Effector memory CD8-positive, alpha-beta T cell (primary cell): ENCODE results near the gene ERCC6L2.

ENCODE experiments used
- ATAC-seq: fragments of 150-1000 bp; cut with Tn5 transposase; replicated peaks from 2 replicates; pipeline ENCODE4 v1.10.0; 2021; ENCODE audit warnings: mild to moderate bottlenecking, moderate library complexity
- DNase-seq, 3 experiments: peaks; one replicate each; pipeline ENCODE4 v3.0.0; 2021
- H3K27ac Mint-ChIP-seq, 2 donors: one replicate each; pipeline ENCODE4 v1.8.0; 2022; ENCODE audit warnings: mild to moderate bottlenecking in 2 of 2, mixed read lengths in 2 of 2, moderate library complexity in 2 of 2
- H3K27me3 Mint-ChIP-seq, 2 donors: one replicate each; pipeline ENCODE4 v1.8.0; 2022; ENCODE audit warnings: mixed read lengths in 2 of 2
- H3K36me3 Mint-ChIP-seq: one replicate; pipeline ENCODE4 v1.8.0; 2022; ENCODE audit warnings: mild to moderate bottlenecking, moderate library complexity, mixed read lengths; ENCODE audit not compliant: insufficient read depth
- H3K4me1 Mint-ChIP-seq, 2 donors: one replicate each; pipeline ENCODE4 v1.8.0; 2022; ENCODE audit warnings: low read depth in 2 of 2, mixed read lengths in 2 of 2
- H3K4me3 Mint-ChIP-seq, 2 donors: one replicate each; pipeline ENCODE4 v1.8.0; 2022; ENCODE audit warnings: mild to moderate bottlenecking in 2 of 2, mixed read lengths in 2 of 2, moderate library complexity in 2 of 2
- H3K9me3 Mint-ChIP-seq, 2 donors: one replicate each; pipeline ENCODE4 v1.8.0; 2022; ENCODE audit warnings: mixed read lengths in 2 of 2

Gene ERCC6L2

DNA sequence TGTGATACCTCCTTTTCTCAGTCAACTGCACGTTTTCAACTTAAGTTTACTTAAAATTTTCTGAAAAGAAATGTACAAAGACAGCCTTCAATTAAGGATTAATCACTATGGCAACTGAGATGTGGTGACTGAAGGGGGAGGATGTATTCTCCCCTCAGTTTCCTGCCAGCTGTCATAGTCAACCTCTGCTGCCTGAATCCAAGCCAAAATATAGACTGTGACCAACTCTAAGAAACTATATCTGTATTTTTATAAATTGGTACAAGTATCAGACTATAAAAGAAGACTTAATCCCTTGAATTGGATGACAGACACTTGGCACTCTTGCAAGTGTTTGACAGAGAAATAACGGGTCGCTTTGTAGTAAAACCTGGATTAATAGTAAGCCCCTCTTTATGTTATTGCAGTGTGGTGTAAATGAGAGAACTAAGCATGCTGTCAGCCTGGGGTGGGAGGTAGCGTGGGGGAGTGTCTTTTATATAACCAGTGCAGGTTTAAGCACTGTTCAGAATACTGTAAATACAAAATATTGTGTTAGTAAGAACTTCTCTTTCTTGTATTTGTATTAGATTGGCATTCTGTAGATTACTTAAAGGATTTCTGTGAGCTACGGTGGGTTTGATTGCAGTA lies 106.4 kb downstream of the ERCC6L2 start:
- Mint-ChIP-seq H3K4me1 (peaks cover 11 to 20% of the 10 kb centered on the region in 2 donors), H3K27me3 (no peaks in the 10 kb centered on the region), H3K4me3 (peak overlapping the region in 1 of 2 donors; percentile 17), H3K9me3 (no peaks in the 10 kb centered on the region), H3K27ac (peak overlapping the region; percentile 88 to 91), H3K36me3 (peaks cover 6% of the 10 kb centered on the region)
- DNase-seq: peak; percentile 6 to 20 (median 7)
- ATAC-seq: peak; percentile 99

DNA sequence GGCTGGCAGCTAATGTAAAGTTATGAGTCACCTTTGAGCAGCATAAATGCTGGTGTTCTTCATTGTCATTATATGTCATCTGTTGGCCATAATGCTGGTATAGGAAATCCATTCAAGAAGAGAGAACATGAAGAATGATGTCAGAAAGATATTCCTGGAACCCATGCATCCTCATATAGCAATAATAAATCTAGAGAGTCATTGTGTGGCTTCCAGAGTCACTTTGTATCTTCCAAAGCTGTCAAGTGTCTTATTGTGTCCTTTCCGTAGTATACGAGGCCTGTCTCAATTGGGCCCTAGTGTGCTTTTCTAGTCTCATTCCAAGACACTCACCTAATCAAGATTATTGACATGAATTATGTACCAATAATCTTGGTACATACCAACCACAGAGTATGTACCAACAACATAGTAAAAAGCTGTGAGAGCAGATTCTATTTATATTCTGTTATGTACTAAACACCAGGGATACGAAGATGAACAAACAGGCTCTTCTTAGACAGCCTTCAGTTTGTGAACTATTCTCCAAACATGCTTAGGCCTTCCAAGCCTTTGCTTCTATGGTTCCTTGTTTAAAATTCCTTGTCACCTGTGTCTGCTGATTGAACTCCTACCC lies 110.1 kb downstream of the ERCC6L2 start:
- H3K9me3 Mint-ChIP-seq: no peaks in the 10 kb centered on the region
- no peak for ATAC-seq
- no peaks in the 10 kb centered on the region for H3K27me3 Mint-ChIP-seq
- H3K27ac Mint-ChIP-seq: peak overlapping the region in 1 of 2 donors; percentile 1
- peaks cover 6% of the 10 kb centered on the region for H3K36me3 Mint-ChIP-seq
- no peak for DNase-seq
- peaks cover 9 to 15% of the 10 kb centered on the region in 2 donors for H3K4me1 Mint-ChIP-seq
- no peak overlapping the region for H3K4me3 Mint-ChIP-seq

DNA sequence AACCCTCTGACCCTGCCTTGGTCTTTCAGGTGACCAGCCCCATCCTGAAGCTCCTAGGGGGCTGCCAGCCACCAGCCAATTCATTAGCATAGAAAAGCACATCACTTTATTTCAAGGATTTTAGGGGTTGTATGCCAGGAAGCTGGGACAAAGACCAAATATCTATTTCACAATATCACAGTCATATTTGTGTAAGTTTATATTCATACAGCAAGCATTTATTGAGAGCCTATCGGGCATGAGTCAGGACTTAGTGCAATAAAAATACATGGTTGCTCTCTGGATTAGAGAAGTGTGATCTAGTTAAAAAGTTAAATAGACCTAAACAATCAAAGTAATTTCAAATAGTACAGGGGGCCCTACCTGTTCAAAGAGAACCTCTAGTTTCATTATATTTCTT lies 113.8 kb downstream of the ERCC6L2 start:
- H3K9me3 Mint-ChIP-seq: no peaks in the 10 kb centered on the region
- no peaks in the 10 kb centered on the region for H3K4me1 Mint-ChIP-seq
- ATAC-seq (no peak), DNase-seq (no peak)
- no peak overlapping the region for H3K4me3 Mint-ChIP-seq
- H3K27ac Mint-ChIP-seq: no peak overlapping the region
- no peaks in the 10 kb centered on the region for H3K36me3 Mint-ChIP-seq
- H3K27me3 Mint-ChIP-seq: no peaks in the 10 kb centered on the region

DNA sequence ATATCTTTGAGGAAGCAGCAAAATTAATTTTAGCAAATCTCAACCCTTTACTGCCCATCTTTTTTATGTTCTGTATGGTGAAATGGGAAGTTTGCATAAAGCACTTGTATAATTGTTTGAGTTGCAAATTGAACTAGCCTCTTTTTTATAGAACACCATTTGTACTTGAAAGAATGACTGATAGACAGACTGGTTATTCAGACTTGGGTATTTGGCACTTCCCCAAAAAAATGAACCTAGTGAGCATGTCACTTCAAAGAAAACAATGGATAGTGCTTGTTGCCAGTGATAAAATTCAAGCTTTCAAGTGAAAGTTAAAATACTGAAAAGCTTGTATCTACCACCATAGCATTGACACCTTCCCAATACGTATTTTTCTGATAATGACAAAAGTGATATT lies 115.8 kb downstream of the ERCC6L2 start:
- Mint-ChIP-seq H3K4me3 (no peak overlapping the region), H3K27ac (no peak overlapping the region), H3K4me1 (peaks cover 0 to 4% of the 10 kb centered on the region in 2 donors), H3K9me3 (no peaks in the 10 kb centered on the region), H3K27me3 (no peaks in the 10 kb centered on the region), H3K36me3 (peaks cover 5% of the 10 kb centered on the region)
- ATAC-seq (no peak), DNase-seq (no peak)

DNA sequence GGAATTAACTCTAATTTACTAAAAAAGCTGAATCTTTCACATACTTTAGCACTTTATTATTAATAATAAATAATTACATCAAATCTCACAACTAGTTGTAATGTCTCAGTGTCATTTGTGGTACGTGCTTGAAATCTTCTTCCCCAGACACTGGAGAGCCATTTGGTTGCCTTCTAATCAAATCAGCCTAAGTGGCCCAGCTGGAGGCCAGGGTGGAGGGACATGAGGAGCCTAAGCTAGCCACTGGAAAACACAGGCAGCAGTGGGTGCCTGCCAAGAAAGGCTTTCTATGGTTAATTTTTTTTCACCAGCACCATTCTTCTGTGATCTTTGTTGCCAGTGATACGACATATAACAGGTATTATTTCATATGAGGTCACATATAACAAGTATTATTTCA lies 117.0 kb downstream of the ERCC6L2 start:
- ATAC-seq: no peak
- no peak overlapping the region for H3K4me3 Mint-ChIP-seq
- peaks cover 0 to 4% of the 10 kb centered on the region in 2 donors for H3K4me1 Mint-ChIP-seq
- peaks cover 5% of the 10 kb centered on the region for H3K36me3 Mint-ChIP-seq
- H3K27ac Mint-ChIP-seq: peak overlapping the region in 1 of 2 donors; percentile 65
- no peak for DNase-seq
- no peaks in the 10 kb centered on the region for H3K9me3 Mint-ChIP-seq
- no peaks in the 10 kb centered on the region for H3K27me3 Mint-ChIP-seq

DNA sequence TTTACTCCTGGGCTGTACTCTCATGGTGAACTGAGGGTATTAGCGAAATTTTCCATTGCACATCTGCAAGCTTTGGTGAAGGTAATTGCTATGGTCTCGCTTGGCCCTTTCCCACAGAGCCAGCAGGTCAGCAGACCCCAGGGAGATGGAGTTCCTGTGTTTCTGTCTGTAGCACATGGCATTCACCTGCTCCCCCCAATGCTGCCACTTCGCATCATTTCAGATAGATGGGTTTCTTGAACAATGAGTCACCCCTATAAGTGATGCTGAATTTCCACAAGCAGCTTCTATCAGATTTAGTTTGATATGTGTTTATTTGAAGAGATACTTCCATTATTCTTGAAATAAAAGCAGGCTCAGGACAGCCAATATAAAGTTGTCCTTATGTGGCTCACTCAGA lies 117.8 kb downstream of the ERCC6L2 start:
- Mint-ChIP-seq H3K27me3 (no peaks in the 10 kb centered on the region), H3K36me3 (peaks cover 5% of the 10 kb centered on the region), H3K4me3 (no peak overlapping the region), H3K27ac (no peak overlapping the region), H3K9me3 (no peaks in the 10 kb centered on the region), H3K4me1 (peaks cover 0 to 4% of the 10 kb centered on the region in 2 donors)
- no peak for DNase-seq
- no peak for ATAC-seq

DNA sequence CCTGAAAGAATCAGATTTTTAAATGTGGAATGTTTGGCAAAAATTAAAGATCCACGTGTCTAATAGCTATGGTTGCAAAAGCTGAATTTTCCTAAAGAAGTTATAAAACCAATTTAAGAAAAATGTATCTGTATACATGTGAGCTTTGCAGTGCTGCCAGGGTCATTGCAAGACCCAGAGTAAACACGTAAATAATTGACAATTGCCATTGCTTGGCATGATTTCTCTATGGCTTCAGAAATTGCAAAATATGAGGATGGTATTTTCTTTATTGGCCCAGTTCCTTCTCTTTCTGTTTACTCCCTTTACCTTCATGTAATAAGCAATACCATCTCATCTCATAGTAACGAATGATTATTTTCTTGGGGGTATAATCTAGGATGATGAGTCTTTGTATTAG lies 123.9 kb downstream of the ERCC6L2 start:
- Mint-ChIP-seq H3K9me3 (no peaks in the 10 kb centered on the region), H3K4me1 (peaks cover 0 to 6% of the 10 kb centered on the region in 2 donors), H3K27ac (peak overlapping the region in 1 of 2 donors; percentile 16), H3K4me3 (no peak overlapping the region), H3K27me3 (no peaks in the 10 kb centered on the region), H3K36me3 (peaks cover 5% of the 10 kb centered on the region)
- no peak for ATAC-seq
- no peak for DNase-seq

DNA sequence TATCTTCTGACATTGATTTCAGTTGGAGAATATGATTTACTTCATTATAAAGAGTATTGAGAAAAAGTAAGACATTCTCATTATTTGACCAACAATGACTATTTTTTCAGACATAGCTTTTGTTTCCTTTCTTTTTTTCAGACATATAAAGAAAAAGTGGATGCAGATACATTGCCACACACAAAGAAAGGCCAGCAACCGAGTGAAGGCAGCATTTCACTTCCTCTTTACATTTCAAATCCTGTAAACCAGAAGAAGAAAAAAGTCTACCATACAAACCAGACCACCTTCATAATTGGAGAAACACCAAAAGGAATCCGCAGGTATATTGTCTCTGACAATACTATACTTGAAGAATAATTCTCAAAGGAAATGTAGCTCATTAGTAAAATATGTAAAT lies 128.9 kb downstream of the ERCC6L2 start:
- no peaks in the 10 kb centered on the region for H3K9me3 Mint-ChIP-seq
- H3K4me1 Mint-ChIP-seq: peaks cover 12 to 15% of the 10 kb centered on the region in 2 donors
- H3K27me3 Mint-ChIP-seq: no peaks in the 10 kb centered on the region
- H3K36me3 Mint-ChIP-seq: peaks cover 6% of the 10 kb centered on the region
- no peak for ATAC-seq
- no peak overlapping the region for H3K4me3 Mint-ChIP-seq
- no peak overlapping the region for H3K27ac Mint-ChIP-seq
- DNase-seq: no peak

DNA sequence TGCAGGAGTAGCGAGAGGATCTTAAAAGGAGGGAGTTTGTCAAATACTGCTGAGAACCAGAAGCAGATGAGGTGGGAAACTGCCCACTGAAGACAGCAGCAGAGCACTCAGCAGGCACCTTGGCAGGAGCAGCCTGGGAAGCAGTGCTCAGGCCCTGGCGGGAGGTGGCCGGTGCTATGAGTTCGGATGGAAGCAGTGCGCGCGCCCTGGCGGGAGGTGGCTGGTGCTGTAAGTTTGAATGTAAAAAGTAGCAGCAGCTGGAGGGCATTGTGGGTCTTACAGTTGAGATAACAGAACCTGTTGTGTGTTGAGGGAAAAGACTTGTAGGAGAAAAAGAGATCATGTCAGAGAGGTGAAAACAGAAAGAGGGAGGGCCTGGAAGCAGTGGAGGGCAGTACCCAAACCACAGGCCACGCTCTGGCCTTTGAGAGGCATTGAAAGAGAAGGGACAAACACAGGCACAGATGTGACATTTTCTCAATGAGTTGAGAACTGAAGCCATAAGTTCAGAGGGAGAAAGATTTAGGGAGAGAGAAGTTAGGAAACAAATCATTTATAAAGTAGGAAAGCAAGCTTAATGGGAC lies 130.9 kb downstream of the ERCC6L2 start:
- no peaks in the 10 kb centered on the region for H3K9me3 Mint-ChIP-seq
- peaks cover 13% of the 10 kb centered on the region for H3K36me3 Mint-ChIP-seq

DNA sequence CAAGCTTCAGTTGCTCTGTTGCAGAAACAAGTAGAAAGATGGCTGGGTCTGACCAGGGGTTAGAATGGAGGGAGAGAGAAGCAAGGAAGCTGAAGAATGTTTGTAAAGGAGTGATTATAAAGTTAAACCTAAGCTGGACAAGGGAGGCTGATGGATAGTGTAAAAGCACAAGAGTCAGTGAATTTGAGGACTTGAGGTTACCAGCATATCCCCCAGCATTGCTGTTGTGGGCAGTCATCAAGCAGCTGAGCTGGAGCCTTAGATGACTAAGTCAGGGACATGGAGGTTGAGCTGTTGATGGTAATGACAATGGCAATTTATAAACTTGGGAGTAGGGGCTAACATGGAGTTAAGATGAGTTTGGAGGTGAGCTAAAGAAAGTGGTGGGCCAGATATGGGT lies 131.5 kb downstream of the ERCC6L2 start:
- H3K27ac Mint-ChIP-seq: no peak overlapping the region
- peaks cover 13% of the 10 kb centered on the region for H3K36me3 Mint-ChIP-seq
- no peak overlapping the region for H3K4me3 Mint-ChIP-seq
- ATAC-seq (no peak), DNase-seq (no peak)
- H3K4me1 Mint-ChIP-seq: peaks cover 28 to 30% of the 10 kb centered on the region in 2 donors
- no peaks in the 10 kb centered on the region for H3K9me3 Mint-ChIP-seq
- no peaks in the 10 kb centered on the region for H3K27me3 Mint-ChIP-seq

More for the DNA sequence above, 130.9 kb downstream of the ERCC6L2 start:
- Mint-ChIP-seq H3K4me3 (no peak overlapping the region), H3K4me1 (peaks cover 28% of the 10 kb centered on the region in 2 donors), H3K27ac (no peak overlapping the region), H3K27me3 (no peaks in the 10 kb centered on the region)
- DNase-seq (no peak), ATAC-seq (no peak)

DNA sequence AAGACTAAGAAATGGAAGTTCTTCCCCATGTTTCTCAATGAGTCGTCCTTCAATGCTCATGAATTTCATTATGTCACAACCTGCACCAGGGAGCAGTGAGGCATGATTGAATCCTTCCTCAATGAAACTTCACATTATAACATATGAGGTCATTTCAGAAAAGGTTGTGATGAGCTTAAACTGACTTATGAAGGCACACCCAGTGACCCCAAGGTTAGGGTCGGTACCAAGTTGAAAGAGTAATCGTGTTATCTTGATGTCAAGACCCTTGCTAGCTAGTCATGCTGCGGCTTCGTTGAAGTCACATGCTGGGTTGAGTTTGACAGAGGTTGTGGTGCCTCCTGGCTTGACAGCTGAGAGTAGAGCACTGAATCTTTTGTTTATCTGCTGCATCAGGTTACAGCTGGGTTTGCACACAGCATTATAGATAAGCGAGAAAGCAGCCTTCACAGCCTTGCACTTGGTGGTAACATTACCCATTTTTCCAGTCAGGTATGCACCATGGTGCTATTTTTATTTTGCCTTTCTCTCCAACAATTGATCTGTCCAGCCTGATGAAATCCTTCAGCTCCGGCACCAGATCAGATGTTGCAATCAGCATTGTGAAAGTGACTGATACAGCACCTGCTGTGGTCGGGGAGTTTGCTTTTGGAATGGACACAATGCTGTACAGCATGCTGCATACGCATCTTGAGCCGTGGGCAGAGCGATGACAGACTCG lies 133.2 kb downstream of the ERCC6L2 start:
- Mint-ChIP-seq H3K9me3 (no peaks in the 10 kb centered on the region), H3K27ac (peak overlapping the region; percentile 89 to 91), H3K36me3 (peaks cover 13% of the 10 kb centered on the region), H3K4me3 (peak overlapping the region; percentile 15 to 48), H3K4me1 (peaks cover 28 to 30% of the 10 kb centered on the region in 2 donors), H3K27me3 (no peaks in the 10 kb centered on the region)
- DNase-seq (no peak), ATAC-seq (peak; percentile 23)

DNA sequence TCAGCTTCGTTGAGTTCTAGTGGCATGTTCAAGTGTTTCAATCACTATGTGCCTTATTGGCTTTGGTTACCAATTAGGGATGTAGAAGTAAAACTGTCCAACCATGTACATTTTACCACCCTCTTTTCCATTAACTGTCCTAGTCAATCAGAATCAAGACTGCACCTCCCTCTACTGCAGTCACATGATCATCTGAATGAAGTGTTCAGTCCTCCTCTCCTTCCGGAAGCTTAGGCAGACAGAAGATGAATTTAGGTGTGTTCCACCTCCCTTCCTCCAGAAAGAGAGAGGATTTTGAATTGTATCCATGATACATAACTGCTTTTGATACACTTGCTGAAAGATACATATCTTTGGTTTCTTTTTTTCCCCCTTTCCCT lies 133.7 kb downstream of the ERCC6L2 start:
- ATAC-seq (no peak), DNase-seq (no peak)
- no peaks in the 10 kb centered on the region for H3K9me3 Mint-ChIP-seq
- no peaks in the 10 kb centered on the region for H3K27me3 Mint-ChIP-seq
- peaks cover 13% of the 10 kb centered on the region for H3K36me3 Mint-ChIP-seq
- peak overlapping the region; percentile 15 to 48 for H3K4me3 Mint-ChIP-seq
- H3K27ac Mint-ChIP-seq: peak overlapping the region; percentile 89 to 91
- H3K4me1 Mint-ChIP-seq: peaks cover 32 to 34% of the 10 kb centered on the region in 2 donors

DNA sequence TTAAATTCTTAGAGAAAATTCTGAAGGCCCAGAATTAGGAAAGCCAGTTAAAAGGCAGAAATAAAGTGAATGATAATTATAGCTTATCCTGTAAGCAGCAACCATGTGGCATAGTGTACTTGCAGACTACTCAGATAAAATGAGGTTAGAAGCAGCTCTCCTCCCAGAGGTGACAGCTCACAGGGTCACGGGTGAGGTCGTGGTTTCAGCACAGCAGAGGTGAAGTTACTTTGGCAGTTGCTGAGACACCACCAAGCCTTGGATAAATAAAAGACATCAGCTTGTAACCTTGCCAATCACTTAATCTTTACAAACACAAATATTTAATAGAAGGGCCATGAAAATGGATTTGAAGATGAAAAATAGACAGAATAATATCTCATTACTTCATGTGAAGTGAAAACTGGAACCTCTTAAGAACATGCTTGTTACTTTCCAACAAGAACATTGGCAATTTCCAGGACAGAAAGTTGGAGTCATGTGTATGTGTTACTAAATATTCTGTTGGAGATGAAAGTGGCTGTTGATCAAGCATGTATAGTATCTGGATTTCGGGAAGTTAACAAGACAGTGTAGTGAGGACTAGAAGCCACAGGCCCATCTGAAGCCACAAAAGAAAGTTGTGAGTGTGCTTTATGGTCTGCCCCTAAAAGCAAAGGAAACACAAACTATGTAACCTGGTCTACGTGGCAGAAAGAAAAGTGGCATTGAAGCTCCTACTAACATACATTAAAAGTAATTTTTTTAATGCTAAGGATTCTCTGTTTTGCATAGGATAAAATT lies 134.4 kb downstream of the ERCC6L2 start:
- H3K27ac Mint-ChIP-seq: peak overlapping the region; percentile 89 to 91
- peaks cover 11% of the 10 kb centered on the region for H3K36me3 Mint-ChIP-seq
- H3K4me1 Mint-ChIP-seq: peaks cover 32 to 37% of the 10 kb centered on the region in 2 donors
- no peaks in the 10 kb centered on the region for H3K9me3 Mint-ChIP-seq
- H3K27me3 Mint-ChIP-seq: no peaks in the 10 kb centered on the region
- H3K4me3 Mint-ChIP-seq: peak overlapping the region; percentile 15 to 48
- ATAC-seq (peak; percentile 92), DNase-seq (peak; percentile 65 to 69 (median 67))
